Measurements from ENCODE around the gene CPSF3.

The CPSF3 gene

GRCh38 chr2:9380702-9381628, 42.5 kb upstream of the CPSF3 start:
- Histone ChIP-seq H3K36me3 (ENCODE audit: control insufficient read depth, low read length) (no peaks in the 10 kb centered on the region), H3K27ac (ENCODE audit: low read depth, low read length) (no peak overlapping the region), H3K4me3 (ENCODE audit: low read length) (no peak overlapping the region), H3F3A (ENCODE audit: control insufficient read depth, insufficient read depth) (no peaks in the 10 kb centered on the region), H3K9me3 (ENCODE audit: control insufficient read depth, insufficient read depth, low read length) (no peaks in the 10 kb centered on the region), H3K27me3 (ENCODE audit: control insufficient read depth, low read length) (peaks cover 8% of the 10 kb centered on the region; the same call in 1 of the 2 replicates), H3K4me1 (ENCODE audit: control insufficient read depth, low read length) (no peaks in the 10 kb centered on the region), H3K9me2 (replicated peaks; ENCODE audit: control insufficient read depth, low read length) (no peaks in the 10 kb centered on the region), H3K79me2 (ENCODE audit: control insufficient read depth, low read length) (no peaks in the 10 kb centered on the region), H4K20me1 (ENCODE audit: control insufficient read depth, insufficient read depth, low read depth, low read length) (no peaks in the 10 kb centered on the region), H3K4me2 (ENCODE audit: low read length) (no peak overlapping the region)
- TF ChIP-seq, protein P1, sequence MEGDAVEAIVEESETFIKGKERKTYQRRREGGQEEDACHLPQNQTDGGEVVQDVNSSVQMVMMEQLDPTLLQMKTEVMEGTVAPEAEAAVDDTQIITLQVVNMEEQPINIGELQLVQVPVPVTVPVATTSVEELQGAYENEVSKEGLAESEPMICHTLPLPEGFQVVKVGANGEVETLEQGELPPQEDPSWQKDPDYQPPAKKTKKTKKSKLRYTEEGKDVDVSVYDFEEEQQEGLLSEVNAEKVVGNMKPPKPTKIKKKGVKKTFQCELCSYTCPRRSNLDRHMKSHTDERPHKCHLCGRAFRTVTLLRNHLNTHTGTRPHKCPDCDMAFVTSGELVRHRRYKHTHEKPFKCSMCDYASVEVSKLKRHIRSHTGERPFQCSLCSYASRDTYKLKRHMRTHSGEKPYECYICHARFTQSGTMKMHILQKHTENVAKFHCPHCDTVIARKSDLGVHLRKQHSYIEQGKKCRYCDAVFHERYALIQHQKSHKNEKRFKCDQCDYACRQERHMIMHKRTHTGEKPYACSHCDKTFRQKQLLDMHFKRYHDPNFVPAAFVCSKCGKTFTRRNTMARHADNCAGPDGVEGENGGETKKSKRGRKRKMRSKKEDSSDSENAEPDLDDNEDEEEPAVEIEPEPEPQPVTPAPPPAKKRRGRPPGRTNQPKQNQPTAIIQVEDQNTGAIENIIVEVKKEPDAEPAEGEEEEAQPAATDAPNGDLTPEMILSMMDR (IDR thresholded peaks at IDR 0.05; ENCODE audit: low read depth, low read length, poor library complexity, severe bottlenecking) = no peak
- no peak for TF ChIP-seq EZH2phosphoT487 (IDR thresholded peaks at IDR 0.05; ENCODE audit: borderline replicate concordance, low read length)

DNA sequence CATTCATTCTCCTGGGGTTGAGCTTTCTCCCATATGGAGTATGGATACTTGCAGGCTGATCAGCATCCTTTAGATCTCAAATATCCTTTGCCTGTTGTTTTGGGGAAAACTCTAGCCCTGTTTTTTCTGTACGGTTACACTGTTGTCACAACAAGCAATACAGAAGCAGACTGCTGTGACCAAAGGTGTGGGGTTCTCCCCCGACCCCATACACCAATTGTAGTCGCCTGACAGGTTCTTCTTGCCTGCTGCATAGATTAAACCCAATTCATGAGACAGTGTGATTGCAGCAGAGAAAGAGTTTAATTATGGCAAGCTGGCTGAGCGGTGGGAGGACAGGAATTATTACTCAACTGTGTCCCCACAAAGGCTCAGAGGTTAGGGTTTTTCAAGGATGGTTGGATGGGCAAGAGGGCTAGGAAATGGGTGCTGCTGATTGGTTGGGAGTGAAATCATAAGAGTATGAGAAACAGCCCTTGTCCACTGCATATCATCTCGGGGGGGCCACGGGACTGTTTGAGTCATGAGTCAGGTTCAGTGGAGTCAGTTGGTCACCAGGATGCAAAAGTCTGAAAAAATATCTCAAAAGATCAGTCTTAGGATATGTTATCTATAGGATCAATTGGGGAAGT, 40.7 kb upstream of the CPSF3 start:
- TF ChIP-seq, protein P1 (IDR thresholded peaks at IDR 0.05; ENCODE audit: low read depth, low read length, poor library complexity, severe bottlenecking) = no peak
- TF ChIP-seq EZH2phosphoT487 (IDR thresholded peaks at IDR 0.05; ENCODE audit: borderline replicate concordance, low read length) = no peak
- no peak overlapping the region for H3K4me2 ChIP-seq (ENCODE audit: low read length)
- no peak overlapping the region for H3K4me3 ChIP-seq (ENCODE audit: low read length)
- no peaks in the 10 kb centered on the region for H3K9me2 ChIP-seq (replicated peaks; ENCODE audit: control insufficient read depth, low read length)
- no peak overlapping the region for H3K27ac ChIP-seq (ENCODE audit: low read depth, low read length)
- H3K4me1 ChIP-seq (ENCODE audit: control insufficient read depth, low read length) = no peaks in the 10 kb centered on the region
- peaks cover under 1% of the 10 kb centered on the region; the same call in 1 of the 2 replicates for H3K27me3 ChIP-seq (ENCODE audit: control insufficient read depth, low read length)
- H4K20me1 ChIP-seq (ENCODE audit: control insufficient read depth, insufficient read depth, low read depth, low read length) = no peaks in the 10 kb centered on the region
- no peaks in the 10 kb centered on the region for H3K36me3 ChIP-seq (ENCODE audit: control insufficient read depth, low read length)
- no peaks in the 10 kb centered on the region for H3F3A ChIP-seq (ENCODE audit: control insufficient read depth, insufficient read depth)
- H3K79me2 ChIP-seq (ENCODE audit: control insufficient read depth, low read length) = no peaks in the 10 kb centered on the region
- H3K9me3 ChIP-seq (ENCODE audit: control insufficient read depth, insufficient read depth, low read length) = no peaks in the 10 kb centered on the region

- Histone ChIP-seq H3K9me3 (ENCODE audit: control insufficient read depth, insufficient read depth, low read length) (no peaks in the 10 kb centered on the region), H3F3A (ENCODE audit: control insufficient read depth, insufficient read depth) (no peaks in the 10 kb centered on the region), H3K36me3 (ENCODE audit: control insufficient read depth, low read length) (no peaks in the 10 kb centered on the region), H3K27me3 (ENCODE audit: control insufficient read depth, low read length) (no peaks in the 10 kb centered on the region), H3K4me2 (ENCODE audit: low read length) (no peak overlapping the region), H3K4me1 (ENCODE audit: control insufficient read depth, low read length) (no peaks in the 10 kb centered on the region), H3K79me2 (ENCODE audit: control insufficient read depth, low read length) (no peaks in the 10 kb centered on the region), H3K9me2 (replicated peaks; ENCODE audit: control insufficient read depth, low read length) (no peaks in the 10 kb centered on the region), H4K20me1 (ENCODE audit: control insufficient read depth, insufficient read depth, low read depth, low read length) (no peaks in the 10 kb centered on the region), H3K4me3 (ENCODE audit: low read length) (no peak overlapping the region), H3K27ac (ENCODE audit: low read depth, low read length) (no peak overlapping the region)
- no peak for TF ChIP-seq EZH2phosphoT487 (IDR thresholded peaks at IDR 0.05; ENCODE audit: borderline replicate concordance, low read length)
- TF ChIP-seq, protein P1 (IDR thresholded peaks at IDR 0.05; ENCODE audit: low read depth, low read length, poor library complexity, severe bottlenecking) = no peak
Measured at GRCh38 chr2:9384521-9384920, 38.9 kb upstream of the CPSF3 start.
